SK-N-SH treated with all-trans-retinoic acid at 6 μM for 48 hours (cell line): ENCODE measurements around the gene DAGLA.

ENCODE experiments used
- CSRNP3 ChIP-seq: fragments of 250-450 bp; sonication (Bioruptor Pico); IDR thresholded peaks from 2 replicates; pipeline ENCODE4 v1.5.1; 2021; ENCODE audit warnings: mild to moderate bottlenecking, moderate library complexity
- RARB ChIP-seq: fragments of 250-450 bp; sonication (Bioruptor Pico); IDR thresholded peaks from 2 replicates; pipeline ENCODE4 v1.8.0; 2021; ENCODE audit warnings: mild to moderate bottlenecking, moderate library complexity
- ZNF565 ChIP-seq: fragments of 450-650 bp; formaldehyde crosslinking; conservative IDR thresholded peaks from 2 replicates; pipeline ENCODE4 v1.5.0; 2020; ENCODE audit warnings: low read depth, mild to moderate bottlenecking, moderate library complexity
- ZNF8 ChIP-seq: fragments of 450-650 bp; formaldehyde crosslinking; IDR thresholded peaks from 2 replicates; pipeline ENCODE4 v1.5.0; 2020; ENCODE audit warnings: mild to moderate bottlenecking, moderate library complexity

GRCh38 chr11:61726775-61727174, 46.6 kb downstream of the DAGLA start:
- TF ChIP-seq RARB (CRISPR knock-in tag) (no peak), ZNF8 (CRISPR knock-in tag) (no peak), ZNF565 (no peak), CSRNP3 (CRISPR knock-in tag) (no peak)
